HUES64 (cell line): ENCODE measurements around the gene CDK4.
"Not testable (repeated sequence)": the region's sequence is repeated elsewhere in the genome, so short reads cannot be mapped to it uniquely, and the experiment has no call there.

Experiments used
- H3K27ac ChIP-seq: 2 replicates; pipeline ENCODE4 v1.7.0; 2013; ENCODE audit warnings: low read depth, low read length, inconsistent platforms
- H3K27me3 ChIP-seq: 2 replicates; pipeline ENCODE4 v1.6.1; 2013; ENCODE audit warnings: mild to moderate bottlenecking, low read length; ENCODE audit not compliant: insufficient read depth
- H3K36me3 ChIP-seq: 2 replicates; pipeline ENCODE4 v1.6.1; 2013; ENCODE audit warnings: mild to moderate bottlenecking, low read length; ENCODE audit not compliant: insufficient read depth
- H3K4me1 ChIP-seq: 2 replicates; pipeline ENCODE4 v1.6.1; 2013; ENCODE audit warnings: mild to moderate bottlenecking, low read length, moderate library complexity; ENCODE audit not compliant: insufficient read depth
- H3K4me3 ChIP-seq: 2 replicates; pipeline ENCODE4 v1.5.1; 2013; ENCODE audit warnings: mild to moderate bottlenecking, low read length, moderate library complexity
- H3K9ac ChIP-seq: 2 replicates; pipeline ENCODE4 v1.6.1; 2013; ENCODE audit warnings: mild to moderate bottlenecking, low read depth, low read length
- H3K9me3 ChIP-seq: 2 replicates; pipeline ENCODE4 v1.6.1; 2013; ENCODE audit warnings: low read depth, low read length; ENCODE audit not compliant: insufficient read depth
- WGBS: fragments of 150-250, 120-280 bp; methylation state at CpG from one replicate; pipeline ENCODE4 v1.1.7; 2013; ENCODE audit warnings: missing lambda C conversion rate; 5-methylcytosine and 5-hydroxymethylcytosine counted together

The CDK4 gene

GRCh38 chr12:57726884-57727757 is 25.0 kb downstream of the CDK4 start:
- Histone ChIP-seq H3K36me3 (no peaks in the 10 kb centered on the region), H3K4me1 (no peaks in the 10 kb centered on the region), H3K27me3 (peaks cover 92% of the 10 kb centered on the region), H3K9me3 (no peaks in the 10 kb centered on the region), H3K27ac (no peak overlapping the region), H3K9ac (no peak overlapping the region), H3K4me3 (peak overlapping the region; percentile 55)
- 12% methylated on average over 76 of the region's 76 CpGs for WGBS

GRCh38 chr12:57726151-57726883 is 25.8 kb downstream of the CDK4 start:
- Histone ChIP-seq H3K27me3 (peaks cover 84% of the 10 kb centered on the region), H3K4me3 (peak overlapping the region; percentile 55), H3K9me3 (no peaks in the 10 kb centered on the region), H3K27ac (no peak overlapping the region), H3K4me1 (no peaks in the 10 kb centered on the region), H3K9ac (no peak overlapping the region), H3K36me3 (0 out of 2 replicates have a peak, but pooled peaks cover 3% of the 10 kb centered on the region)
- 3% methylated on average over 79 of the region's 79 CpGs for WGBS

GRCh38 chr12:57725851-57726150 is 26.3 kb downstream of the CDK4 start:
- no peaks in the 10 kb centered on the region for H3K4me1 ChIP-seq
- peak overlapping the region; percentile 55 for H3K4me3 ChIP-seq
- peaks cover 78% of the 10 kb centered on the region for H3K27me3 ChIP-seq
- H3K27ac ChIP-seq = no peak overlapping the region
- 8% methylated on average over 8 of the region's 10 CpGs for WGBS
- 0 out of 2 replicates have a peak, but pooled peaks cover 6% of the 10 kb centered on the region for H3K36me3 ChIP-seq
- H3K9me3 ChIP-seq = no peaks in the 10 kb centered on the region
- no peak overlapping the region for H3K9ac ChIP-seq

- Histone ChIP-seq H3K4me3 (no peak overlapping the region), H3K4me1 (no peaks in the 10 kb centered on the region), H3K9me3 (no peaks in the 10 kb centered on the region), H3K27me3 (peaks cover 72% of the 10 kb centered on the region), H3K36me3 (0 out of 2 replicates have a peak, but pooled peaks cover 9% of the 10 kb centered on the region), H3K9ac (no peak overlapping the region), H3K27ac (no peak overlapping the region)
- WGBS = 65% methylated on average over 10 of the region's 11 CpGs
Measured at GRCh38 chr12:57724936-57725740, 27.0 kb downstream of the CDK4 start.

- H3K27me3 ChIP-seq = peaks cover 63% of the 10 kb centered on the region
- H3K9ac ChIP-seq = no peak overlapping the region
- no peaks in the 10 kb centered on the region for H3K9me3 ChIP-seq
- H3K36me3 ChIP-seq = peaks cover 16% of the 10 kb centered on the region
- 81% methylated on average over 12 of the region's 12 CpGs for WGBS
- H3K4me3 ChIP-seq = no peak overlapping the region
- H3K4me1 ChIP-seq = no peaks in the 10 kb centered on the region
- H3K27ac ChIP-seq = no peak overlapping the region
Measured at GRCh38 chr12:57724003-57724935, 27.8 kb downstream of the CDK4 start.

- WGBS = no CpG with 5 or more reads among the region's 2 CpGs
- Histone ChIP-seq H3K9me3 (no peaks in the 10 kb centered on the region), H3K9ac (no peak overlapping the region), H3K36me3 (peaks cover 23% of the 10 kb centered on the region), H3K4me3 (no peak overlapping the region), H3K27ac (no peak overlapping the region), H3K27me3 (peaks cover 58% of the 10 kb centered on the region), H3K4me1 (no peaks in the 10 kb centered on the region)
Measured at GRCh38 chr12:57723630-57723962, 28.5 kb downstream of the CDK4 start.

- Histone ChIP-seq H3K27me3 (peaks cover 52% of the 10 kb centered on the region), H3K36me3 (peaks cover 28% of the 10 kb centered on the region), H3K9ac (no peak overlapping the region), H3K9me3 (no peaks in the 10 kb centered on the region), H3K4me3 (no peak overlapping the region), H3K27ac (no peak overlapping the region), H3K4me1 (no peaks in the 10 kb centered on the region)
- 78% methylated on average over 11 of the region's 11 CpGs for WGBS
Measured at GRCh38 chr12:57722716-57723629, 29.1 kb downstream of the CDK4 start.

- H3K36me3 ChIP-seq = peaks cover 33% of the 10 kb centered on the region
- H3K27me3 ChIP-seq = peaks cover 42% of the 10 kb centered on the region
- H3K4me3 ChIP-seq, H3K9ac ChIP-seq, H3K4me1 ChIP-seq, H3K9me3 ChIP-seq, H3K27ac ChIP-seq: not testable (repeated sequence)
- WGBS = 94% methylated on average over 16 of the region's 16 CpGs
Measured at GRCh38 chr12:57721846-57722608, 30.1 kb downstream of the CDK4 start.
